K562 (cell line): ENCODE measurements around the gene PIGV. TPM values are rescaled to one million over a fixed set of nuclear protein-coding genes. Genes with fewer than 3 reads are reported as not detected.

Experiments
- ATAC-seq: fragments of 200-7000 bp; cut with Tn5 transposase; 3 replicates; pipeline ENCODE4 v1.9.1; 2020; ENCODE audit warnings: moderate library complexity
- BruUV-seq: library from RNA; stranded (reverse); fragments of 400-500 nt; replicated peaks from 2 replicates; lab custom pipeline; 2021; lab: Mats Ljungman, UMichigan
- CTCF ChIA-PET: fragments of 300-600 bp; formaldehyde crosslinking; extraction: SDS; loops from one replicate; lab custom pipeline; 2021; ENCODE audit warnings: low intra/inter-chr PET ratio; lab: Yijun Ruan, JAX
- POLR2A ChIA-PET: fragments of 300-600, 350-650 bp; sonication (Branson Sonifier 250); formaldehyde crosslinking; extraction: SDS; loops from one replicate; lab custom pipeline; 2021; ENCODE audit warnings: antibody characterized with exemption, inconsistent platforms; lab: Yijun Ruan, JAX
- DNase-seq, 4 experiments: peaks; one replicate each; pipeline versions ENCODE4 v3.0.0 to v3.0.0-alpha.2; 2011 to 2018; ENCODE audit warnings: low spot score in 3 of 4, mixed read lengths in 3 of 4; ENCODE audit errors: extremely low read depth in 1 of 4
- FAIRE-seq: peaks from 2 replicates; lab custom pipeline; 2011; peaks lifted over from hg19 to GRCh38; lab: Jason Lieb, UNC
- H2AFZ ChIP-seq: 2 replicates; pipeline ENCODE4 v1.6.0; 2011; ENCODE audit warnings: low read depth, low read length, control low read depth, inconsistent platforms
- H3K27ac ChIP-seq: fragments of 200-600 bp; 3 replicates; pipeline ENCODE4 v1.8.0; 2011; ENCODE audit warnings: low read depth, mild to moderate bottlenecking, control low read depth, inconsistent platforms, low read length, moderate library complexity, mixed read lengths; ENCODE audit errors: extremely low read depth
- H3K27me3 ChIP-seq, 2 experiments: fragments of 300-600 bp in 1 of 2; 2 replicates in 1 of 2; 3 replicates in 1 of 2; pipeline versions ENCODE4 v1.6.0 to v1.8.0; 2011; ENCODE audit warnings: inconsistent platforms in 2 of 2, low read length in 2 of 2, mild to moderate bottlenecking in 1 of 2, mixed read lengths in 1 of 2, moderate library complexity in 1 of 2; ENCODE audit not compliant: control insufficient read depth in 2 of 2, insufficient read depth in 2 of 2
- H3K36me3 ChIP-seq: fragments of 300-600 bp; 3 replicates; pipeline ENCODE4 v1.8.0; 2011; ENCODE audit warnings: mild to moderate bottlenecking, low read length, inconsistent platforms; ENCODE audit not compliant: control insufficient read depth, insufficient read depth
- H3K4me1 ChIP-seq, 2 experiments: fragments of 200-600 bp in 1 of 2; replicated peaks in 1 of 2; 2 replicates in 1 of 2; 3 replicates in 1 of 2; pipeline versions ENCODE4 v1.5.1 to v1.8.0; 2011; ENCODE audit warnings: inconsistent platforms in 2 of 2, low read length in 2 of 2, mild to moderate bottlenecking in 1 of 2, mixed read lengths in 1 of 2, moderate library complexity in 1 of 2; ENCODE audit not compliant: control insufficient read depth in 2 of 2, insufficient read depth in 2 of 2
- H3K4me2 ChIP-seq: 2 replicates; pipeline ENCODE4 v1.6.1; 2011; ENCODE audit warnings: low read length, control low read depth, inconsistent platforms, mixed read lengths; ENCODE audit not compliant: insufficient read depth
- H3K4me3 ChIP-seq: fragments of 200-600 bp; sonication (generic), shearing (Covaris generic); 2 replicates; pipeline ENCODE4 v1.5.1; 2016; ENCODE audit warnings: control low read depth, inconsistent platforms
- H3K79me2 ChIP-seq: fragments of 200-600 bp; 3 replicates; pipeline ENCODE4 v1.8.0; 2011; ENCODE audit warnings: low read length, inconsistent platforms; ENCODE audit not compliant: control insufficient read depth, insufficient read depth
- H3K9ac ChIP-seq, 2 experiments: 2 replicates each; pipeline versions ENCODE4 v1.6.0 to v1.6.1; 2011; ENCODE audit warnings: low read depth in 2 of 2, low read length in 2 of 2, control low read depth in 1 of 2, inconsistent platforms in 1 of 2, mild to moderate bottlenecking in 1 of 2, mixed read lengths in 1 of 2; ENCODE audit not compliant: insufficient read depth in 1 of 2
- H3K9me1 ChIP-seq: one replicate; pipeline ENCODE4 v1.6.0; 2011; ENCODE audit warnings: inconsistent platforms, mild to moderate bottlenecking, low read length, moderate library complexity; ENCODE audit not compliant: control insufficient read depth, insufficient read depth
- H3K9me3 ChIP-seq: replicated peaks from 2 replicates; pipeline ENCODE4 v1.5.1; 2011; ENCODE audit warnings: low read depth, low read length, inconsistent platforms; ENCODE audit not compliant: control insufficient read depth, insufficient read depth
- H4K20me1 ChIP-seq: replicated peaks from 2 replicates; pipeline ENCODE4 v1.6.1; 2011; ENCODE audit warnings: low read length, inconsistent platforms, mixed read lengths; ENCODE audit not compliant: control insufficient read depth, insufficient read depth
- E2F6 ChIP-seq, 2 experiments: IDR thresholded peaks; 2 replicates each; pipeline ENCODE4 v1.6.1; 2011; ENCODE audit warnings: borderline replicate concordance in 1 of 2, control low read depth in 1 of 2, low read depth in 1 of 2, low read length in 1 of 2, mild to moderate bottlenecking in 1 of 2, mixed read lengths in 1 of 2, moderate library complexity in 1 of 2; ENCODE audit not compliant: insufficient read depth in 1 of 2, insufficient read length in 1 of 2, poor library complexity in 1 of 2, severe bottlenecking in 1 of 2; ENCODE audit errors: extremely low read depth in 1 of 2
- ELF2 ChIP-seq: fragments of 250-450 bp; sonication (Bioruptor Pico); IDR thresholded peaks from 2 replicates; pipeline ENCODE4 v1.5.0; 2021; ENCODE audit warnings: mild to moderate bottlenecking
- MXD1 ChIP-seq: fragments of 250-450 bp; sonication (Bioruptor Pico); IDR thresholded peaks from 2 replicates; pipeline ENCODE4 v1.8.0; 2021; ENCODE audit warnings: borderline replicate concordance, mild to moderate bottlenecking, moderate library complexity; ENCODE audit not compliant: poor library complexity, severe bottlenecking
- NFIC ChIP-seq: fragments of 450-650 bp; IDR thresholded peaks from 2 replicates; pipeline ENCODE4 v1.6.1; 2017; ENCODE audit warnings: mild to moderate bottlenecking, inconsistent platforms
- NFIX ChIP-seq: fragments of 250-450 bp; sonication (Bioruptor Pico); IDR thresholded peaks from 2 replicates; pipeline ENCODE4 v1.4.0; 2020; ENCODE audit warnings: low read depth, mild to moderate bottlenecking, moderate library complexity
- PURB ChIP-seq: sonication (generic); formaldehyde crosslinking; IDR thresholded peaks from 2 replicates; pipeline ENCODE4 v1.9.0; 2021; ENCODE audit warnings: low read depth, mild to moderate bottlenecking, missing genetic modification reagents
- SRSF7 ChIP-seq: fragments of 200-400 bp; formaldehyde crosslinking; optimal IDR thresholded peaks from 2 replicates; pipeline ENCODE3; 2017; ENCODE audit warnings: mild to moderate bottlenecking, low read depth, low read length
- TSC22D4 ChIP-seq: fragments of 450-650 bp; IDR thresholded peaks from 2 replicates; pipeline ENCODE4 v1.6.1; 2016; ENCODE audit warnings: missing genetic modification characterization, missing biosample characterization, control low read depth
- ZC3H4 ChIP-seq: sonication (generic); formaldehyde crosslinking; IDR thresholded peaks from 2 replicates; pipeline ENCODE4 v1.9.0; 2021; ENCODE audit warnings: missing genetic modification reagents, borderline replicate concordance
- ZNF124 ChIP-seq: sonication (generic); formaldehyde crosslinking; IDR thresholded peaks from 2 replicates; pipeline ENCODE4 v1.8.1; 2022; ENCODE audit warnings: missing genetic modification reagents
- WGBS: fragments of 100-300 bp; shearing (Covaris generic); methylation state at CpG from one replicate; pipeline ENCODE4 v1.1.6; 2016; ENCODE audit warnings: low coverage, mixed read lengths; ENCODE audit not compliant: insufficient coverage; ENCODE audit errors: missing lambda C conversion rate; 5-methylcytosine and 5-hydroxymethylcytosine counted together
- in situ Hi-C: fragments of 300-500 bp; cut with MboI; formaldehyde crosslinking; loops from 4 replicates; pipeline ENCODE4 v1.15.0; 2018; ENCODE audit warnings: inconsistent platforms, mixed read lengths
- intact Hi-C: fragments of 100-400 bp; cut with micrococcal nuclease; formaldehyde crosslinking; loops from 2 replicates; pipeline ENCODE4 v1.14.2; 2022
- polyA plus RNA-seq, 8 experiments: library from polyadenylated mRNA; depleted of rRNA in 4 of 8; stranded (reverse) in 5 of 8; unstranded in 3 of 8; fragments of >200 nt; fragmentation: Nextera tagmentation in 2 of 8; fragmentation: Illumina TruSeq in 1 of 8; extraction: Ambion mirVana in 2 of 8; extraction: Trizol in 1 of 8; gene quantifications; 2 replicates each; pipeline versions ENCODE4 v1.2.1 to v1.2.3, GENCODE V29; 2011 to 2014; ENCODE audit warnings: inconsistent platforms in 1 of 8, missing spikeins in 1 of 8
- total RNA-seq, 7 experiments: library from RNA; depleted of rRNA in 6 of 7; stranded (reverse); fragments of >200 nt in 6 of 7; fragmentation: Illumina TruSeq in 2 of 7; extraction: Trizol in 2 of 7; gene quantifications; 2 replicates each; pipeline versions ENCODE4 v1.2.1 to v1.2.3, GENCODE V29; 2011 to 2021; ENCODE audit warnings: low replicate concordance in 1 of 7

Gene PIGV
- total and polyA plus RNA-seq, 9 of the 15 experiments (the other 6 are each of a cell fraction or from before 2014, with no cell fraction given): 8.4 to 21.8 (median 11.7) TPM

GRCh38 chr1:26754086-26754874, 33.5 kb upstream of the PIGV start (continued):
- TF ChIP-seq E2F6 (IDR thresholded peaks at IDR 0.05; ENCODE audit: borderline replicate concordance in 1 of 2, extremely low read depth in 1 of 2, insufficient read depth in 1 of 2, insufficient read length in 1 of 2, low read depth in 1 of 2, low read length in 1 of 2, poor library complexity in 1 of 2, severe bottlenecking in 1 of 2): no peak
- TF ChIP-seq TSC22D4: no peak
- TF ChIP-seq SRSF7: no peak

GRCh38 chr1:26758358-26758757, 29.4 kb upstream of the PIGV start:
- no peak for ATAC-seq
- Histone ChIP-seq H3K79me2 (peaks cover 59% of the 10 kb centered on the region), H3K4me3 (no peak overlapping the region), H4K20me1 (0 out of 2 replicates have a peak, but pooled peaks cover 4% of the 10 kb centered on the region), H3K36me3 (peaks cover 90% of the 10 kb centered on the region), H3K9ac (no peak overlapping the region), H3K4me1 (no peaks in the 10 kb centered on the region), H2AFZ (no peak overlapping the region), H3K4me2 (no peak overlapping the region), H3K27ac (no peak overlapping the region), H3K9me3 (no peaks in the 10 kb centered on the region), H3K27me3 (no peaks in the 10 kb centered on the region), H3K9me1 (peaks cover 7% of the 10 kb centered on the region)
- FAIRE-seq: no peak
- no peak for DNase-seq
- BruUV-seq: no TSS peak
- POLR2A ChIA-PET: interaction anchor here (0.6 to 3.6 kb wide), 7 partner anchors 10 to 60 kb away, joined by 3 to 15 read pairs (median 4); partner anchors contain the start of gene PIGV
- CTCF ChIA-PET: no interaction called here
- intact Hi-C loops (no loop called here), in situ Hi-C loops (no loop called here)
- TF ChIP-seq NFIX (CRISPR knock-in tag) (peak; percentile 55), ZC3H4 (no peak), ELF2 (no peak), NFIC (peak; percentile 91), PURB (CRISPR knock-in tag) (no peak), MXD1 (CRISPR knock-in tag) (no peak), ZNF124 (CRISPR knock-in tag) (no peak)
- 93% methylated on average over 3 of the region's 3 CpGs for WGBS
